Measurements from ENCODE around the gene SERGEF. TPM values are rescaled to one million over a fixed set of nuclear protein-coding genes. Genes with fewer than 3 reads are reported as not detected.

SERGEF gene
- total RNA-seq, 2 donors from 2014 or later: 29.9 to 39.4 TPM

GRCh38 chr11:17822401-17822781 lies 190.5 kb downstream of the SERGEF start:
- DNase-seq (ENCODE audit: low spot score): no peak
- TF ChIP-seq POLR2AphosphoS5 (IDR thresholded peaks at IDR 0.05) (no peak), POLR2A (IDR thresholded peaks at IDR 0.05) (no peak)
- TF ChIP-seq, protein P1, sequence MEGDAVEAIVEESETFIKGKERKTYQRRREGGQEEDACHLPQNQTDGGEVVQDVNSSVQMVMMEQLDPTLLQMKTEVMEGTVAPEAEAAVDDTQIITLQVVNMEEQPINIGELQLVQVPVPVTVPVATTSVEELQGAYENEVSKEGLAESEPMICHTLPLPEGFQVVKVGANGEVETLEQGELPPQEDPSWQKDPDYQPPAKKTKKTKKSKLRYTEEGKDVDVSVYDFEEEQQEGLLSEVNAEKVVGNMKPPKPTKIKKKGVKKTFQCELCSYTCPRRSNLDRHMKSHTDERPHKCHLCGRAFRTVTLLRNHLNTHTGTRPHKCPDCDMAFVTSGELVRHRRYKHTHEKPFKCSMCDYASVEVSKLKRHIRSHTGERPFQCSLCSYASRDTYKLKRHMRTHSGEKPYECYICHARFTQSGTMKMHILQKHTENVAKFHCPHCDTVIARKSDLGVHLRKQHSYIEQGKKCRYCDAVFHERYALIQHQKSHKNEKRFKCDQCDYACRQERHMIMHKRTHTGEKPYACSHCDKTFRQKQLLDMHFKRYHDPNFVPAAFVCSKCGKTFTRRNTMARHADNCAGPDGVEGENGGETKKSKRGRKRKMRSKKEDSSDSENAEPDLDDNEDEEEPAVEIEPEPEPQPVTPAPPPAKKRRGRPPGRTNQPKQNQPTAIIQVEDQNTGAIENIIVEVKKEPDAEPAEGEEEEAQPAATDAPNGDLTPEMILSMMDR (IDR thresholded peaks at IDR 0.05): no peak
- H3K4me1 ChIP-seq (replicated peaks): no peaks in the 10 kb centered on the region
- intact Hi-C loops (cut with DNase I): no loop called here
- no peak overlapping the region for H3K27ac ChIP-seq
- H3K4me3 ChIP-seq: no peak overlapping the region
- WGBS: 83% methylated on average over 5 of the region's 5 CpGs
- H3K27me3 ChIP-seq (replicated peaks; ENCODE audit: insufficient read depth): no peaks in the 10 kb centered on the region
- no peaks in the 10 kb centered on the region for H3K36me3 ChIP-seq
- H3K9me3 ChIP-seq: no peaks in the 10 kb centered on the region

GRCh38 chr11:17821648-17822400 lies 191.0 kb downstream of the SERGEF start:
- no peak overlapping the region for H3K27ac ChIP-seq

GRCh38 chr11:17816232-17816931 lies 196.5 kb downstream of the SERGEF start:
- TF ChIP-seq, protein P1 (IDR thresholded peaks at IDR 0.05): no peak
- no peak for TF ChIP-seq POLR2AphosphoS5 (IDR thresholded peaks at IDR 0.05)
- no peak for TF ChIP-seq POLR2A (IDR thresholded peaks at IDR 0.05)
- H3K36me3 ChIP-seq: no peaks in the 10 kb centered on the region
- intact Hi-C loops (cut with DNase I): no loop called here
- H3K27ac ChIP-seq: no peak overlapping the region
- H3K27me3 ChIP-seq (replicated peaks; ENCODE audit: insufficient read depth): no peaks in the 10 kb centered on the region
- no peak for DNase-seq (ENCODE audit: low spot score)
- H3K9me3 ChIP-seq: no peaks in the 10 kb centered on the region
- peaks cover 7% of the 10 kb centered on the region for H3K4me1 ChIP-seq (replicated peaks)
- 52% methylated on average over 4 of the region's 4 CpGs for WGBS
- no peak overlapping the region for H3K4me3 ChIP-seq

More at GRCh38 chr11:17821648-17822400, 191.0 kb downstream of the SERGEF start:
- Histone ChIP-seq H3K27me3 (replicated peaks; ENCODE audit: insufficient read depth) (no peaks in the 10 kb centered on the region), H3K4me1 (replicated peaks) (no peaks in the 10 kb centered on the region), H3K9me3 (no peaks in the 10 kb centered on the region), H3K36me3 (no peaks in the 10 kb centered on the region), H3K4me3 (no peak overlapping the region)
- intact Hi-C loops (cut with DNase I): no loop called here
- no peak for DNase-seq (ENCODE audit: low spot score)
- TF ChIP-seq POLR2A (IDR thresholded peaks at IDR 0.05): no peak
- TF ChIP-seq, protein P1 (IDR thresholded peaks at IDR 0.05): no peak
- no peak for TF ChIP-seq POLR2AphosphoS5 (IDR thresholded peaks at IDR 0.05)
- WGBS: 63% methylated on average over 4 of the region's 4 CpGs

DNA sequence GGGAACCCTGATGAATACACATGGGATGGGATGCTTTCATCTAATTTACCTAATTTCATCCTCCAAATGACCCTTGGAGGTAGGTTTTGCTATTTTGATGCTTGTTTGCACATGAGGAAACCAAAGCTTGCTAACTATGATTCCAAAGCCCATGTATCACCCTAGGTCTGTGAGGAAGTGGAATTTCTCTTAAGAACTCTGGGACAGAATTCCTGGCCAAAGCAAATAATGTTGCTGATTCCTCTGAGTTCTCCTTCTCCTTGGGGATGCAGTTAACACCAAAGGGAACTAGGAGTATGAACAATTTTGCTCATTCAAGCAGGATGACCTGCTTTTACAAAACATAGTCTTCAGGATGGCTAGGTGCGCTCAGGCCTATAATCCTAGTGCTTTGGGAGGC lies 198.3 kb downstream of the SERGEF start:
- intact Hi-C loops (cut with DNase I): no loop called here
- WGBS: 100% methylated on average over 1 of the region's 1 CpG
- TF ChIP-seq, protein P1 (IDR thresholded peaks at IDR 0.05): no peak
- TF ChIP-seq POLR2AphosphoS5 (IDR thresholded peaks at IDR 0.05) (no peak), POLR2A (IDR thresholded peaks at IDR 0.05) (no peak)

More for the DNA sequence above, 198.3 kb downstream of the SERGEF start:
- Histone ChIP-seq H3K36me3 (no peaks in the 10 kb centered on the region), H3K4me3 (no peak overlapping the region), H3K27me3 (replicated peaks; ENCODE audit: insufficient read depth) (no peaks in the 10 kb centered on the region), H3K27ac (peak overlapping the region; percentile 6 to 34), H3K4me1 (replicated peaks) (peaks cover 7% of the 10 kb centered on the region), H3K9me3 (no peaks in the 10 kb centered on the region)
- no peak for DNase-seq (ENCODE audit: low spot score)

Data from prostate gland (tissue), 2 donors.